GM12873 (cell line): Measurements from ENCODE around the gene IFI27L2.

Experiments
- TF ChIP-seq, protein P1 (sequence below): IDR thresholded peaks from 2 replicates; pipeline ENCODE4 v1.5.1; 2012; ENCODE audit warnings: low read depth, mild to moderate bottlenecking, moderate library complexity, low read length, control low read depth; ENCODE audit not compliant: insufficient read depth; ENCODE audit errors: missing control alignments

Gene IFI27L2

DNA sequence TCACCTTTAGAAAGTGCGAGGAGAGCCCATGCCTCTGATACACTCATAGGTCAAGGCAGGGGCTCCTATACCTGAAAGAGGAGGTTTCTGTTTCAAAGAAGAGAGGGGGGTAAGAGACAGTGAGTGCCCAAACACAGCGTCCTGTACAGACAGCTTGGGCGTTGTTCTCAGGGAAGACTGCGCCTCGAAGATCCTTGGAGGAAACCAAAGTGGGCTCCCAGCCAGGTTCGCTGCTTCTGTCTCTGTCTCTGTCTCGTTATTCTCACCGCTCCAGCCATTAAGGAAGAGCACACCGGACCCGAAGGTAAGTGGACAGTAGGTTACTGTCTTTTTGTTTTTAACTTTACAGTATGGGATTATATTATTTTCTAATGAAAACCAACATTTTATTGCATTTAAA is 24.7 kb downstream of the IFI27L2 start:
- TF ChIP-seq, protein P1, sequence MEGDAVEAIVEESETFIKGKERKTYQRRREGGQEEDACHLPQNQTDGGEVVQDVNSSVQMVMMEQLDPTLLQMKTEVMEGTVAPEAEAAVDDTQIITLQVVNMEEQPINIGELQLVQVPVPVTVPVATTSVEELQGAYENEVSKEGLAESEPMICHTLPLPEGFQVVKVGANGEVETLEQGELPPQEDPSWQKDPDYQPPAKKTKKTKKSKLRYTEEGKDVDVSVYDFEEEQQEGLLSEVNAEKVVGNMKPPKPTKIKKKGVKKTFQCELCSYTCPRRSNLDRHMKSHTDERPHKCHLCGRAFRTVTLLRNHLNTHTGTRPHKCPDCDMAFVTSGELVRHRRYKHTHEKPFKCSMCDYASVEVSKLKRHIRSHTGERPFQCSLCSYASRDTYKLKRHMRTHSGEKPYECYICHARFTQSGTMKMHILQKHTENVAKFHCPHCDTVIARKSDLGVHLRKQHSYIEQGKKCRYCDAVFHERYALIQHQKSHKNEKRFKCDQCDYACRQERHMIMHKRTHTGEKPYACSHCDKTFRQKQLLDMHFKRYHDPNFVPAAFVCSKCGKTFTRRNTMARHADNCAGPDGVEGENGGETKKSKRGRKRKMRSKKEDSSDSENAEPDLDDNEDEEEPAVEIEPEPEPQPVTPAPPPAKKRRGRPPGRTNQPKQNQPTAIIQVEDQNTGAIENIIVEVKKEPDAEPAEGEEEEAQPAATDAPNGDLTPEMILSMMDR = no peak

DNA sequence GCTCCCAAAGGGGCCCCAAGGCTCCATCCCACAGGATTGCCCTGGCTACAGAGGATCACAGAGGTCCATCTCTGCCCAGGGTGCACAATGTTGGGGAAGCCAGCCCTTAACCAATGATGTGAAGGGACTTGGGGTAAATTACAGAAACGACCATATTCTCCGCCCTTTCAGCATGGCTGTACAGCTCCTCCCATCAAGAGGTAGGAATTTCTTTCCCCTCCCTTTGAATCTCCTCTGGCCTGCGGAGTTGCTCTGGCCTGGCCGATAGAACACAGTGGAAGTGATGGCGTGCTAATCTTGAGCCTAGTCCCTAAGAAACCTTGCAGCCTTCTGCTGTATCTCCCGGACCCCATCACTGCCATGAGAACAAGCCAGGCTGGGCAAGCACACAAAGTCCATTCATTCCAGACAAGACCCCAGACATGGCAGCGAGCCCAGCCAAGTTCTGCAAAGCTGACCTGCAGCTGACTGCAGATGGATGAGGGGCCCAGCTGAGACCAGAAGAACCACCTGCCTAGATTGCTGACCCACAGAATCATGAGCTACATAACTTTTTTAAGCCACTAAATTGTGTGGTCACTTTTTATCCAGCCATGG is 25.8 kb downstream of the IFI27L2 start:
- TF ChIP-seq, protein P1 = no peak

DNA sequence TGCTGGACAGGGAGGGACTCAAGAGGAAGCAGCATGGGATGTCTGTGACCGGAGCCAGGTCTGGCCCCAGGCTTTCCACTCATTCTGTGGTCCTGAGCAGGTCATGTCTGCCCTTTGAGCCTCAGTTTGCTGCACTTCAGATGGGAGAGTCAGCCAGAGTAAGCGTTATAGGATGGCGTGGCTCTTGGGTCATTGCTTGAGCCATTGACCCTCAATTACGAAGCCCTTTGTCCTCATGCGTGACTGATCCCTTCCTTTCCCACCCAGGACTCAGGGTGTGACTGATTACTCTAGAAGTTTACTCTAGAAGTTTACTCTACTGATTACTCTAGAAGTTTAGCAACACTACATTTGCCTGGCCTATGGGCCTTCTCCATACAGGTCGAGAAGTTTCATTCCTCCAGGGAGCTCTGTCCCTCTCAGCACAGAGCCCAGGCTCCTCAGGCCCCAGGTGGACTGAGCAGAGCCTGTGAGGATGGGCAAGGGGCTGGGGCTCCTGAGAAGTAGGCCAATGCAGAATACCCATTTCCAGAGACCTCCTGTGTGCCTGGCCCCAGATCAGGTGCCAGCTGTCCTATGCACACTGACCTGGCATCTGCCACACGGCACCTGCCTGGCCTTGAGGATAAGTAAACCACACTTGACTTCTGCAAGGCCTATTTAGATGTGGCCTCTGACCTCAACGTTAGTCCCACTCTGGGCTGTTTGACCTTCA is 26.5 kb downstream of the IFI27L2 start:
- TF ChIP-seq, protein P1 = no peak

DNA sequence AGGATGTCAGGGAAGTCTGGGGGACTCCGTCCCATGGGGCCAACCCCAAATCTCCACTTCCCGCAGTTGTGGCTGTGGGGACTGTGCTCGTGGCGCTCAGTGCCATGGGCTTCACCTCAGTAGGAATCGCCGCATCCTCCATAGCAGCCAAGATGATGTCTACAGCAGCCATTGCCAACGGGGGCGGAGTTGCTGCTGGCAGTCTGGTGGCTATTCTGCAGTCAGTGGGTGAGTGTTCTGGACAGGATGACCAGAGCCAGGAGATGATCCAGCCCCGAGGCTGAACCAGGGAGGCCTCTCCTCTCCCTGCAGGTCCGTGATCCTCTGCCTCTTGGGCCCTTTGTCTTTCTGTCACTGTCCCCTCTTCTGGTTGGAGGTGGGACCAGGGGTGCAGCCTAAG is 27.7 kb downstream of the IFI27L2 start:
- TF ChIP-seq, protein P1 = no peak

DNA sequence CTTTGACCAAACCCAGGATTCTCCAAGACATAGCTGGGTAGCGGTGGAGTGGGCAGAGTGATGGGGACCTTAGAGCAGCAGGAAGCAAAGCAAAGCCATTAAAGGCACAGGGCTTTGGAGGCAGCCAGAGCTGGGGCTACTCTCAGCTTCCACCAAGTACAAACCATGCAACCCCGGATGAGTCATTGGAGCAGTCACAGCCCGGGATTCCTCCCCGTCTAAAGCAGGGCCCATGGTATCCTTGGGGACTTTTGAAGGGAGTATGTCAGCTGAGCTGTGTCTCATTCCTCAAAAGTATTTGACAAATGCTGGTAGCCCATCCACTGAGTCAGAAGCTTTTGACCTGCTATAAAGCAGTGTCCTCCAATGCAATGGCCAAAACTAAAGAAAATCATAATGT is 28.6 kb downstream of the IFI27L2 start:
- TF ChIP-seq, protein P1 = no peak

DNA sequence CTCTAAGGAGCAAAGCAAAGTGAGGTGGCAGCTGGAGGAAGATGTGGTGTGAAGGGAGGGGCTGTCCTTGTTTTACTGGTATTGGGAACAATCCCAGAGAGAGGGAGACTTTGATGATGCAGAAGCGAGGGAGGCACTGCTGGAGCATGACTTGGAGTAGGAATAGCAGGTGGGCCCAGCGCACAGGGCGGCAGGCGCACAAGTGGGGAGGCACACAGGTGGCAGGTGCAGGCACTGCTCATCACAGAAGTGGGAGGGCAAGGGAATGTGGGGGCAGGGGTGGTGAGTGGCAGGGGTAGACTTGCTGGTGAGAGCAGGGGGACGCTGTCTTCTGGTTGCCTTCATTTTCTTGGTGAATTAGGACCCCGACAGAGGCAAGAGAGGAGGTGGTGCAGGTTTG is 30.4 kb downstream of the IFI27L2 start:
- TF ChIP-seq, protein P1 = no peak

DNA sequence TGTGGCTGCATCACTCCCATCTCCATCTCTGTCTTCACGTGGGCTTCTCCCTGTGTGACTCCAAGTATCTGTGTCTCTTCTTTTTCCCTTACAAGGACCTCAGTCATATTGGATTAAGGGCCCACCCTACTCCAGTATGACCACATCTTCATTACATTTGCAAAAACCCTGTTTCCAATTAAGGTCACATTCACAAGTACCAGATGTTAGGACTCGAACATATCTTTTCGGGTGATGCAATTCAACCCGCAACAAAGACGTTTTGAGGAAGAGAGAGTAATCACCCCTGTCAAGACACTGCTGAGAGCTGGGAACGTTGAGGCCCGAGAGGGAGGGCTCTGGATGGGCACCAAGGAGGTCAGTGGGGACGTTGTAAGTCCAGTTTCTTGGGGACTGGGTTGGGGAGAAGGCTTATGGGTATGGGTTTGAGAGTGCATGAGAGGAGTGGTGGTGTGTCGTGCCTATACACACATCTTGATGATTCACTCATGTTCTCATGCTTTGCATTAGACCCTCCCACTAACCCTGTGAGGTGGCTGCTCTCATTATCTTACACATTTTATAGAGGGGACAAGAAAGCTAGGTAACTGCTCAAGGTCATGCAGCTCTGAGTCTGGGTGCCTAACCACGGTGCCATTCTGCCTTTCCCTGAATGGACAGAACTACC is 30.9 kb downstream of the IFI27L2 start:
- TF ChIP-seq, protein P1 = no peak
